ENCODE measurements around the gene PARVA. TPM values are rescaled to one million over a fixed set of nuclear protein-coding genes. Genes with fewer than 3 reads are reported as not detected.
"Not testable (repeated sequence)": the region's sequence is repeated elsewhere in the genome, so short reads cannot be mapped to it uniquely, and the experiment has no call there.

The PARVA gene
- total RNA-seq, 4 donors from 2014 or later, result 181 to 228 (median 210) TPM

DNA sequence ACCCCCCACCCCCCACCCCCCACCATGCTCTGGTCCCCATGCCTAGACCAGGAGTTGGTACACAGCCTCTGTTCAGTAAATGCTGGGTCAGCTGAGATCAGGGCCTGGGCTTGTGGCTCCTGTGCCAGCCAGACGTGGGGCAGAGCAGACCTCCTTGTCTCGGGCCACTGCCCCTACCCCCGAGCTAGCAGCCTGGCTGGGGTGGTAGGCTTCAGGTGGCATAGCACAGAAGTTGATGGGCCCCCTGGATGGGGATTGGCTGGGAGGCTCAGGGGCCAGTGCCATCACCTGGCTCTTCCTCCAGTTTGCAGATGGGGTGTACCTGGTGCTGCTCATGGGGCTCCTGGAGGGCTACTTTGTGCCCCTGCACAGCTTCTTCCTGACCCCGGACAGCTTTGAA, 139.9 kb downstream of the PARVA start:
- peak overlapping the region in 3 of 4 donors; percentile 9 to 20 (median 10) for H3K27ac ChIP-seq (replicated peaks in 1 of 4)
- TF ChIP-seq POLR2AphosphoS5 (IDR thresholded peaks at IDR 0.05), result no peak
- TF ChIP-seq POLR2A (IDR thresholded peaks at IDR 0.05; ENCODE audit: low read depth), result no peak
- TF ChIP-seq CTCF (IDR thresholded peaks at IDR 0.05), result no peak
- no peak for TF ChIP-seq EP300 (IDR thresholded peaks at IDR 0.05)
- WGBS, result 100% methylated on average over 3 of the region's 4 CpGs
- no peak overlapping the region for H3K4me3 ChIP-seq
- H3K4me1 ChIP-seq, result peaks cover 0 to 43% (median 39%) of the 10 kb centered on the region in 4 donors
- no peaks in the 10 kb centered on the region for H3K27me3 ChIP-seq
- intact Hi-C loops (cut with DNase I), result no loop called here
- no peak for DNase-seq (ENCODE audit: extremely low spot score)
- H3K36me3 ChIP-seq, result peaks cover 37 to 93% (median 66%) of the 10 kb centered on the region in 4 donors
- H3K9me3 ChIP-seq, result no peaks in the 10 kb centered on the region

DNA sequence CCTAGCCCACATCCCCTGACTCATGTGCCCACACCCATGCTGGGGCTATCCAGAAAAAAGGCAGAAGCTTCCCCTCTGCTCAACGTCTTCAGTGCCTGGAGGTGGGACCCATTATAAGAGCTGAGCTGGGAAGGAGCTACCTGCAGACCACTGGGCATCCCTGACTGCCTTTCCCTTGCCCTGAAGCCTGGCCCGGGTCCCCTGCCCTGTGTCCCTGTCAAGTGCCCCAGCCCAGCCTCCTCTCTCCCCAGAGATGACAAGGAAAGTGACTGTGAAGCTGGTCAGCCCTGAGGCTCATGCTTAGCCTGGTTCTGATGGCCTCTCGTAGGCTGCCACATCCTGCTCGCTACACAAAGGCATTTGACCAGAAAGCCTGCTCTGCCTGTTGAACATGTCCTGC, 140.4 kb downstream of the PARVA start:
- H3K9me3 ChIP-seq, result no peaks in the 10 kb centered on the region
- WGBS, result 82% methylated on average over 3 of the region's 4 CpGs
- DNase-seq (ENCODE audit: extremely low spot score), result no peak
- no peak for TF ChIP-seq POLR2AphosphoS5 (IDR thresholded peaks at IDR 0.05)
- TF ChIP-seq EP300 (IDR thresholded peaks at IDR 0.05), result no peak
- TF ChIP-seq POLR2A (IDR thresholded peaks at IDR 0.05; ENCODE audit: low read depth), result no peak
- TF ChIP-seq CTCF (IDR thresholded peaks at IDR 0.05), result no peak
- intact Hi-C loops (cut with DNase I), result no loop called here
- H3K4me3 ChIP-seq, result no peak overlapping the region
- peaks cover 37 to 89% (median 66%) of the 10 kb centered on the region in 4 donors for H3K36me3 ChIP-seq
- H3K27ac ChIP-seq (replicated peaks in 1 of 4), result peak overlapping the region in 2 of 4 donors; percentile 9 to 20
- peaks cover under 1 to 43% (median 40%) of the 10 kb centered on the region in 4 donors for H3K4me1 ChIP-seq
- H3K27me3 ChIP-seq, result no peaks in the 10 kb centered on the region

DNA sequence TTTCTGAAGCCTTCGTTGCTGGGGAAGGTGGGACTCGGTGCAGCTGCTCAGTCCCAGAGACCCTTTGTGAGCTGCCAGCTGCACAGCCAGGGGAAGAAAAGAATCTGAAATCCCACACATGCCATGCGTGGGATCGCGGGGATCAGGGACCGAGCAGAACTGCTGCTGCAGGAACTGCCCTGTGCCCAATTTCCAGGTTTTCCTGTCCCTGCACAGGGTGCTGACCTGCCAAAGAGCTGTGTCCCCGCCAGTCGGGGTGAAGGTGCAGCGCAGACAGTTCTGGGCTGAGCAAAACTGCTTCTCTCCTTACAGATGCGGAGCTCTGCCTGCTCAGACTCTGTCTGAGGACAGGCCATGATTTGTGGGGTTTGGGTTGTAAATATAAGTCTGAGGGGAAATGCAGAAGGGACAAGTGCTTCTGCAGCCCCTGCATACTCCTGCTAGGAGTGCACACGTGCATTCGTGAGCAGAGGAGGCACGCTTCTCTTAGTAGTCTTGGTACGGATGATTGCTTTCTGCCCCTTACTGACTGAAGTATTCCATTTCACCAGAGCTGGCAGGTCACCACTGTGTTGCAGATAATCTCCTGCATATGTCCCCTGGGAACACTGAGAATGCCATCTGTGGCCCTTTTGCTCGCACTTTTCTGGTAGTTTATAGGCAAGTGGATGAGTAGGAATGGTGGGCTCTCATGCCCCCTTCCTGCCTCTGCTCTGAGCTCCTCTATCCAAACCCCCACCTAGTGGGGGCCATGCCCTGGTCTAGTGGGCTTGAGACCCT, 141.4 kb downstream of the PARVA start:
- H3K27ac ChIP-seq (replicated peaks in 1 of 4), result peak overlapping the region in 1 of 4 donors; percentile 36
- H3K4me1 ChIP-seq, result peaks cover 12 to 50% (median 49%) of the 10 kb centered on the region in 4 donors
- H3K27me3 ChIP-seq, result no peaks in the 10 kb centered on the region
- 93% methylated on average over 15 of the region's 15 CpGs for WGBS
- intact Hi-C loops (cut with DNase I), result no loop called here
- H3K9me3 ChIP-seq, result no peaks in the 10 kb centered on the region
- no peak overlapping the region for H3K4me3 ChIP-seq
- DNase-seq (ENCODE audit: extremely low spot score), result no peak
- TF ChIP-seq POLR2A (IDR thresholded peaks at IDR 0.05; ENCODE audit: low read depth) (no peak), CTCF (IDR thresholded peaks at IDR 0.05) (no peak), EP300 (IDR thresholded peaks at IDR 0.05) (no peak), POLR2AphosphoS5 (IDR thresholded peaks at IDR 0.05) (peak in 1 of 2 donors; percentile 4)
- H3K36me3 ChIP-seq, result peaks cover 28 to 78% (median 61%) of the 10 kb centered on the region in 4 donors

GRCh38 chr11:12520054-12520453, 142.7 kb downstream of the PARVA start:
- peaks cover 22 to 76% (median 61%) of the 10 kb centered on the region in 4 donors for H3K36me3 ChIP-seq
- DNase-seq (ENCODE audit: extremely low spot score), result no peak
- H3K4me3 ChIP-seq, result no peak overlapping the region

GRCh38 chr11:12520576-12520975, 143.2 kb downstream of the PARVA start:
- H3K9me3 ChIP-seq; DNase-seq (ENCODE audit: extremely low spot score); intact Hi-C loops (cut with DNase I); H3K4me3 ChIP-seq; H3K27me3 ChIP-seq: not testable (repeated sequence)
- WGBS, result 82% methylated on average over 6 of the region's 6 CpGs
- H3K36me3 ChIP-seq, result peaks cover 18 to 74% (median 60%) of the 10 kb centered on the region in 4 donors
- H3K27ac ChIP-seq (replicated peaks in 1 of 4), result peak overlapping the region in 3 of 4 donors; percentile 3 to 48 (median 8)
- H3K4me1 ChIP-seq, result peaks cover 14 to 64% (median 62%) of the 10 kb centered on the region in 4 donors

More at GRCh38 chr11:12520054-12520453, 142.7 kb downstream of the PARVA start:
- TF ChIP-seq EP300 (IDR thresholded peaks at IDR 0.05) (no peak), POLR2A (IDR thresholded peaks at IDR 0.05; ENCODE audit: low read depth) (no peak), POLR2AphosphoS5 (IDR thresholded peaks at IDR 0.05) (no peak), CTCF (IDR thresholded peaks at IDR 0.05) (no peak)
- Histone ChIP-seq H3K27ac (replicated peaks in 1 of 4) (peak overlapping the region in 3 of 4 donors; percentile 3 to 48 (median 36)), H3K27me3 (no peaks in the 10 kb centered on the region), H3K9me3 (no peaks in the 10 kb centered on the region), H3K4me1 (peaks cover 14 to 60% (median 57%) of the 10 kb centered on the region in 4 donors)
- WGBS, result 46% methylated on average over 3 of the region's 3 CpGs
- intact Hi-C loops (cut with DNase I), result no loop called here

Measured in esophagus muscularis mucosa (tissue), 4 donors.